BE2C (cell line): ENCODE results near the gene PRPF19.
A peak's percentile ranks its signal among the peaks of the same experiment; 100 is the strongest.

Source experiments
- DNase-seq: peaks from one replicate; pipeline ENCODE4 v3.0.0-alpha.2; 2020
- H3K27me3 ChIP-seq: fragments of 250-450 bp; sonication (Bioruptor Pico); 2 replicates; pipeline ENCODE4 v1.5.1; 2020; ENCODE audit warnings: mild to moderate bottlenecking
- H3K36me3 ChIP-seq: fragments of 250-450 bp; sonication (Bioruptor Pico); 2 replicates; pipeline ENCODE4 v1.5.1; 2020; ENCODE audit warnings: mild to moderate bottlenecking
- H3K4me1 ChIP-seq: fragments of 250-450 bp; sonication (Bioruptor Pico); 2 replicates; pipeline ENCODE4 v1.5.1; 2020
- H3K4me3 ChIP-seq: 2 replicates; pipeline ENCODE4 v1.5.1; 2011; ENCODE audit warnings: low read depth, low read length
- H3K9me3 ChIP-seq: fragments of 250-450 bp; sonication (Bioruptor Pico); 2 replicates; pipeline ENCODE4 v1.5.1; 2020
- CTCF ChIP-seq: IDR thresholded peaks from 2 replicates; pipeline ENCODE4 v1.5.1; 2012; ENCODE audit warnings: mild to moderate bottlenecking, low read depth, low read length

The PRPF19 gene

GRCh38 chr11:60849641-60850520 lies 56.5 kb downstream of the PRPF19 start:
- H3K9me3 ChIP-seq: no peaks in the 10 kb centered on the region
- peaks cover 13% of the 10 kb centered on the region for H3K36me3 ChIP-seq
- DNase-seq: no peak
- no peaks in the 10 kb centered on the region for H3K4me1 ChIP-seq
- no peaks in the 10 kb centered on the region for H3K27me3 ChIP-seq
- H3K4me3 ChIP-seq: no peak overlapping the region
- no peak for TF ChIP-seq CTCF

- H3K9me3 ChIP-seq: no peaks in the 10 kb centered on the region
- H3K36me3 ChIP-seq: peaks cover 13% of the 10 kb centered on the region
- DNase-seq: no peak
- H3K27me3 ChIP-seq: no peaks in the 10 kb centered on the region
- no peaks in the 10 kb centered on the region for H3K4me1 ChIP-seq
- H3K4me3 ChIP-seq: no peak overlapping the region
- no peak for TF ChIP-seq CTCF
Measured at GRCh38 chr11:60848714-60849151, 57.7 kb downstream of the PRPF19 start.

GRCh38 chr11:60847896-60848295 lies 58.5 kb downstream of the PRPF19 start:
- Histone ChIP-seq H3K36me3 (peaks cover 13% of the 10 kb centered on the region), H3K9me3 (no peaks in the 10 kb centered on the region), H3K4me3 (no peak overlapping the region), H3K27me3 (no peaks in the 10 kb centered on the region), H3K4me1 (no peaks in the 10 kb centered on the region)
- TF ChIP-seq CTCF: no peak
- DNase-seq: no peak

- H3K9me3 ChIP-seq: no peaks in the 10 kb centered on the region
- DNase-seq: no peak
- no peak for TF ChIP-seq CTCF
- no peaks in the 10 kb centered on the region for H3K4me1 ChIP-seq
- no peaks in the 10 kb centered on the region for H3K27me3 ChIP-seq
- H3K36me3 ChIP-seq: peaks cover 13% of the 10 kb centered on the region
- H3K4me3 ChIP-seq: no peak overlapping the region
Measured at GRCh38 chr11:60847281-60847680, 59.1 kb downstream of the PRPF19 start.

GRCh38 chr11:60845338-60845737 lies 61.0 kb downstream of the PRPF19 start:
- no peaks in the 10 kb centered on the region for H3K9me3 ChIP-seq
- no peak for TF ChIP-seq CTCF
- no peaks in the 10 kb centered on the region for H3K27me3 ChIP-seq
- peaks cover 9% of the 10 kb centered on the region; the same call in 1 of the 2 replicates for H3K36me3 ChIP-seq
- H3K4me3 ChIP-seq: peak overlapping the region; percentile 82
- no peak for DNase-seq
- H3K4me1 ChIP-seq: no peaks in the 10 kb centered on the region

- Histone ChIP-seq H3K9me3 (no peaks in the 10 kb centered on the region), H3K4me1 (no peaks in the 10 kb centered on the region), H3K4me3 (peak overlapping the region; percentile 82), H3K36me3 (peaks cover 9% of the 10 kb centered on the region; the same call in 1 of the 2 replicates), H3K27me3 (no peaks in the 10 kb centered on the region)
- no peak for TF ChIP-seq CTCF
- no peak for DNase-seq
Measured at GRCh38 chr11:60844870-60845221, 61.5 kb downstream of the PRPF19 start.
